ENCODE measurements around the gene TCF7L2. TPM values are rescaled to one million over a fixed set of nuclear protein-coding genes. Genes with fewer than 3 reads are reported as not detected.

Gene TCF7L2
- total RNA-seq, 1 donor from 2014 or later, result 1.9 TPM

- DNase-seq, result peak; percentile 53
Measured at GRCh38 chr10:113126229-113127201, 176.5 kb downstream of the TCF7L2 start.

- DNase-seq, result no peak
Measured at GRCh38 chr10:113127261-113127900, 177.3 kb downstream of the TCF7L2 start.

GRCh38 chr10:113127901-113128283 is 177.8 kb downstream of the TCF7L2 start:
- DNase-seq, result no peak

- no peak for DNase-seq
Measured at GRCh38 chr10:113128450-113129070, 178.5 kb downstream of the TCF7L2 start.

- DNase-seq, result no peak
Measured at GRCh38 chr10:113129117-113129516, 179.1 kb downstream of the TCF7L2 start.

- no peak for DNase-seq
Measured at GRCh38 chr10:113130014-113130641, 180.1 kb downstream of the TCF7L2 start.

GRCh38 chr10:113131613-113132261 is 181.7 kb downstream of the TCF7L2 start:
- DNase-seq, result no peak

- DNase-seq, result no peak
Measured at GRCh38 chr10:113132591-113133121, 182.6 kb downstream of the TCF7L2 start.

GRCh38 chr10:113133497-113134115 is 183.6 kb downstream of the TCF7L2 start:
- no peak for DNase-seq

- no peak for DNase-seq
Measured at GRCh38 chr10:113135025-113135424, 185.0 kb downstream of the TCF7L2 start.

- no peak for DNase-seq
Measured at GRCh38 chr10:113137941-113138685, 188.1 kb downstream of the TCF7L2 start.

GRCh38 chr10:113138937-113139585 is 189.0 kb downstream of the TCF7L2 start:
- no peak for DNase-seq

- no peak for DNase-seq
Measured at GRCh38 chr10:113139699-113140098, 189.7 kb downstream of the TCF7L2 start.

GRCh38 chr10:113140143-113141011 is 190.3 kb downstream of the TCF7L2 start:
- DNase-seq, result no peak

GRCh38 chr10:113142601-113143362 is 192.7 kb downstream of the TCF7L2 start:
- DNase-seq, result no peak

- DNase-seq, result no peak
Measured at GRCh38 chr10:113144576-113144975, 194.5 kb downstream of the TCF7L2 start.

- DNase-seq, result no peak
Measured at GRCh38 chr10:113148071-113148825, 198.2 kb downstream of the TCF7L2 start.
